C4-2B (cell line): ENCODE data around the gene SLC25A1.

Experiments used
- H3K27ac ChIP-seq: fragments of 450-650 bp; 2 replicates; pipeline ENCODE4 v1.5.1; 2017
- CTCF ChIP-seq: fragments of 450-650 bp; conservative IDR thresholded peaks from 2 replicates; pipeline ENCODE4 v1.5.1; 2017; ENCODE audit warnings: mild to moderate bottlenecking
- ZFX ChIP-seq: fragments of 450-650 bp; IDR thresholded peaks from 2 replicates; pipeline ENCODE4 v1.6.1; 2017

The SLC25A1 gene

GRCh38 chr22:19126309-19127273, 51.9 kb downstream of the SLC25A1 start:
- no peak overlapping the region for H3K27ac ChIP-seq
- no peak for TF ChIP-seq ZFX
- no peak for TF ChIP-seq CTCF
